Upper lobe of left lung (tissue), 6 donors: ENCODE measurements around the gene LRTM1. TPM values are rescaled to one million over a fixed set of nuclear protein-coding genes. Genes with fewer than 3 reads are reported as not detected.

ENCODE experiments used
- ATAC-seq, 2 donors: fragments of 200-7000 bp; cut with Tn5 transposase; one replicate each; pipeline ENCODE4 v1.9.1; 2022; ENCODE audit warnings: mild to moderate bottlenecking in 2 of 2, moderate library complexity in 2 of 2; ENCODE audit not compliant: low FRiP score in 2 of 2
- DNase-seq, 2 donors: peaks; one replicate each; pipeline ENCODE4 v3.0.0-alpha.2; 2019 to 2020
- H3K27ac ChIP-seq, 4 donors: fragments of 200-600 bp; sonication (generic); one replicate each; pipeline ENCODE4 v1.5.1; 2016 to 2019
- H3K27me3 ChIP-seq, 4 donors: fragments of 200-600 bp; sonication (generic); one replicate each; pipeline ENCODE4 v1.5.1; 2017 to 2019
- H3K36me3 ChIP-seq, 4 donors: fragments of 200-600 bp; sonication (generic); one replicate each; pipeline ENCODE4 v1.5.1; 2016 to 2019
- H3K4me1 ChIP-seq, 4 donors: fragments of 200-600 bp; sonication (generic); one replicate each; pipeline ENCODE4 v1.5.1; 2018 to 2019
- H3K4me3 ChIP-seq, 4 donors: fragments of 200-600 bp; sonication (generic); one replicate each; pipeline ENCODE4 v1.5.1; 2017 to 2019; ENCODE audit warnings: mild to moderate bottlenecking in 2 of 4, moderate library complexity in 1 of 4
- H3K9me3 ChIP-seq, 4 donors: fragments of 200-600 bp; sonication (generic); one replicate each; pipeline ENCODE4 v1.5.1; 2018 to 2019
- CTCF ChIP-seq, 6 experiments: fragments of 450-650 bp in 4 of 6; fragments of 200-600 bp in 2 of 6; sonication (generic) in 2 of 6; IDR thresholded peaks; one replicate each; pipeline ENCODE4 v1.5.1; 2016 to 2019; ENCODE audit warnings: antibody characterized with exemption in 6 of 6
- EP300 ChIP-seq, 4 donors: sonication (generic); formaldehyde crosslinking; IDR thresholded peaks; one replicate each; pipeline ENCODE4 v1.5.1; 2017; ENCODE audit warnings: antibody characterized with exemption in 4 of 4, control low read depth in 2 of 4
- POLR2A ChIP-seq, 4 donors: fragments of 450-650 bp; IDR thresholded peaks; one replicate each; pipeline ENCODE4 v1.5.1; 2016 to 2017; ENCODE audit warnings: antibody characterized with exemption in 4 of 4, mild to moderate bottlenecking in 2 of 4
- POLR2AphosphoS5 ChIP-seq, 2 donors: sonication (generic); formaldehyde crosslinking; IDR thresholded peaks; one replicate each; pipeline ENCODE4 v1.5.1; 2017; ENCODE audit warnings: antibody characterized with exemption in 2 of 2
- WGBS, 2 donors: methylation state at CpG; one replicate each; pipeline ENCODE4 v1.1.5; 2017 to 2018; 5-methylcytosine and 5-hydroxymethylcytosine counted together
- total RNA-seq, 6 donors: library from RNA; depleted of rRNA in 4 of 6; stranded (reverse); fragments of >200 nt in 4 of 6; gene quantifications; one replicate each; pipeline versions ENCODE4 v1.1.0 to v1.2.1, GENCODE V29; 2016 to 2021
- donor health status: DM: no; HTN: no; CAD: no; lungs with moderate emphysema.
- donor health status: DM: no; HTN: yes; CAD: no; lungs with severe emphysema.

LRTM1 gene
- total RNA-seq, 6 donors from 2014 or later: not detected

GRCh38 chr3:54955941-54956340 is 28.1 kb upstream of the LRTM1 start:
- WGBS, 2 donors: 91 to 92% methylated on average over 6 of the region's 6 CpGs
- H3K27ac ChIP-seq: no peak overlapping the region
- no peak for TF ChIP-seq CTCF (IDR thresholded peaks at IDR 0.05)
- TF ChIP-seq EP300 (IDR thresholded peaks at IDR 0.05): no peak
- TF ChIP-seq POLR2A (IDR thresholded peaks at IDR 0.05): no peak
- TF ChIP-seq POLR2AphosphoS5 (IDR thresholded peaks at IDR 0.05): no peak
- no peak for DNase-seq
- H3K36me3 ChIP-seq: no peaks in the 10 kb centered on the region
- no peaks in the 10 kb centered on the region for H3K9me3 ChIP-seq
- H3K4me3 ChIP-seq: no peak overlapping the region
- no peaks in the 10 kb centered on the region for H3K27me3 ChIP-seq
- H3K4me1 ChIP-seq: no peaks in the 10 kb centered on the region
- ATAC-seq: no peak

- no peak overlapping the region for H3K27ac ChIP-seq
- H3K9me3 ChIP-seq: no peaks in the 10 kb centered on the region
- 80 to 81% methylated on average over 3 of the region's 3 CpGs for WGBS, 2 donors
- no peak overlapping the region for H3K4me3 ChIP-seq
- no peaks in the 10 kb centered on the region for H3K4me1 ChIP-seq
- TF ChIP-seq EP300 (IDR thresholded peaks at IDR 0.05) (no peak), POLR2AphosphoS5 (IDR thresholded peaks at IDR 0.05) (no peak), CTCF (IDR thresholded peaks at IDR 0.05) (no peak), POLR2A (IDR thresholded peaks at IDR 0.05) (no peak)
- H3K27me3 ChIP-seq: no peaks in the 10 kb centered on the region
- DNase-seq: no peak
- no peak for ATAC-seq
- H3K36me3 ChIP-seq: no peaks in the 10 kb centered on the region
Observed at GRCh38 chr3:54955496-54955895, 27.6 kb upstream of the LRTM1 start.

- DNase-seq (no peak), ATAC-seq (no peak)
- H3K36me3 ChIP-seq: no peaks in the 10 kb centered on the region
- H3K4me1 ChIP-seq: no peaks in the 10 kb centered on the region
- no peaks in the 10 kb centered on the region for H3K9me3 ChIP-seq
- 73 to 96% methylated on average over 5 of the region's 5 CpGs for WGBS, 2 donors
- TF ChIP-seq POLR2AphosphoS5 (IDR thresholded peaks at IDR 0.05) (no peak), CTCF (IDR thresholded peaks at IDR 0.05) (no peak)
- no peak overlapping the region for H3K4me3 ChIP-seq
- no peaks in the 10 kb centered on the region for H3K27me3 ChIP-seq
- no peak overlapping the region for H3K27ac ChIP-seq
Observed at GRCh38 chr3:54954521-54954920, 26.7 kb upstream of the LRTM1 start.

DNA sequence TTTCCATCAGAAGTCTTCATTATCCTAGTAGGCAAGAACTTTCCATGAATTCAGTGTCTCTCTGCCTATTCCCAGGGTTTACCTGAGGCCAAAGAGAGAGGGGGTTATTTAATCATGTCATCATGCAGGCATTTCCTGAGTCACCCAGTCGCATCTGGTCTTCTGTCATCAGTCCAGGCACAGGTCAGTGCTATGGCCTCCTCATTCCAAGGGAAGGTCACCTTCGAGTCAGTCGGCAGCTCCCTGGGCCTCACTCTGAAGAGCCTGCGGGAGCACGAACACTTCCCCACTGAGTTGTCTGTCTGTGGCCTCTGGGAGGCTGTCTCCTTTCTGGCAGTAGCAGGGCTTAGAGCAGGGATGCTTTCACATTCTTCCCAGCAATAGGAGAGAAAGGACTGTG is 26.2 kb upstream of the LRTM1 start:
- no peak for ATAC-seq
- Histone ChIP-seq H3K36me3 (no peaks in the 10 kb centered on the region), H3K27me3 (no peaks in the 10 kb centered on the region), H3K9me3 (no peaks in the 10 kb centered on the region), H3K27ac (no peak overlapping the region), H3K4me1 (no peaks in the 10 kb centered on the region), H3K4me3 (no peak overlapping the region)
- no peak for TF ChIP-seq POLR2A (IDR thresholded peaks at IDR 0.05)
- no peak for TF ChIP-seq CTCF (IDR thresholded peaks at IDR 0.05)
- no peak for TF ChIP-seq POLR2AphosphoS5 (IDR thresholded peaks at IDR 0.05)
- 45 to 58% methylated on average over 5 of the region's 5 CpGs for WGBS, 2 donors
- no peak for DNase-seq

DNA sequence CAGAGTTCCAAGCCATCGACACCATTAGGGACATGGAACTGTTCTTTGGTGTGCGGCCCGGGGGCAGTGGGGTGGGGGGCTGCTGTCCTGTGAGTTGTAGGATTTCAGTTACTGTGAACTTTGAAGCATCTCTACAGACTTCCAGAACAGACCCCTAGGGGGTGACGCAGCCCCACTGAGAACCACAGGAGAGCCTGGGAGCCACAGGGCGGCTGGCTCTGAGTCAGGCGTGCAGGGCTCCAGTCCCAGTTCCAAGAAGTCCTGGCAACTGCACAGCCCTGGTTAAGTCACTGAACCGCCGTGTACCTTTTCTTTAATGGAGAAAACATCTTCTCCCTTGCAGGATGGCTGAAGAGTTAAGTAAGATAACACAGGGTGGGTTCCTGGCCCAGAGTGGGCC is 23.5 kb upstream of the LRTM1 start:
- WGBS, 2 donors: 72 to 79% methylated on average over 4 to 8 of the region's 8 CpGs

More for the DNA sequence above, 23.5 kb upstream of the LRTM1 start:
- no peaks in the 10 kb centered on the region for H3K9me3 ChIP-seq
- H3K27me3 ChIP-seq: no peaks in the 10 kb centered on the region
- no peaks in the 10 kb centered on the region for H3K4me1 ChIP-seq
- ATAC-seq (peak; percentile 60 to 94), DNase-seq (peak; percentile 36 to 72)
- no peaks in the 10 kb centered on the region for H3K36me3 ChIP-seq
- H3K27ac ChIP-seq: no peak overlapping the region
- no peak overlapping the region for H3K4me3 ChIP-seq
- TF ChIP-seq POLR2A (IDR thresholded peaks at IDR 0.05) (no peak), EP300 (IDR thresholded peaks at IDR 0.05) (no peak), CTCF (IDR thresholded peaks at IDR 0.05) (peak in 4 of 6 experiments; percentile 17 to 36 (median 22)), POLR2AphosphoS5 (IDR thresholded peaks at IDR 0.05) (no peak)
